ENCODE results near the gene CELF2.

CELF2 gene

GRCh38 chr10:11004144-11005077 is 13.3 kb upstream of the CELF2 start:
- no peak for DNase-seq

GRCh38 chr10:11005725-11006427 is 11.8 kb upstream of the CELF2 start:
- no peak for DNase-seq

DNA sequence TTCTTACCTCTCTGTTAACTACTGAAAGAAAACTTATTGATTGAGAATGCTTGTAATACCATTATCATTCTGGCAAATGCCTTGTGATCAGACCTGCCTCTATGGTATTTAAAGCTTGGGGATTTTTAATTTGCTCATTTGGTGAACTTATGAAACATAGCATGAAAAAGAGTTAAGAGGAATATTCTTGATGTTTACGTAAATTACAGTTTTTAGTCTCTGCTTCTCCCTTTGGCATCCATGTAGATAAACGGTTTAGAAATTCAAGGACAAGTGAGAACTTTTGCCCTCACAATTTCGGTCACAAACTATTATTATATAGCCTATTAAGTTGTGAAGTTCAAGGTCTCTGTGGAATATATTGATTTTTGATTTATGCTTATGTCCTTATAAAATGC is 11.2 kb upstream of the CELF2 start:
- DNase-seq, result no peak

GRCh38 chr10:11007476-11008020 is 10.1 kb upstream of the CELF2 start:
- DNase-seq, result no peak

- no peak for DNase-seq
Measured at GRCh38 chr10:11009471-11010308, 8.0 kb upstream of the CELF2 start.

- no peak for DNase-seq
Measured at GRCh38 chr10:11010582-11010981, 7.1 kb upstream of the CELF2 start.

GRCh38 chr10:11011436-11011835 is 6.2 kb upstream of the CELF2 start:
- DNase-seq, result no peak

DNA sequence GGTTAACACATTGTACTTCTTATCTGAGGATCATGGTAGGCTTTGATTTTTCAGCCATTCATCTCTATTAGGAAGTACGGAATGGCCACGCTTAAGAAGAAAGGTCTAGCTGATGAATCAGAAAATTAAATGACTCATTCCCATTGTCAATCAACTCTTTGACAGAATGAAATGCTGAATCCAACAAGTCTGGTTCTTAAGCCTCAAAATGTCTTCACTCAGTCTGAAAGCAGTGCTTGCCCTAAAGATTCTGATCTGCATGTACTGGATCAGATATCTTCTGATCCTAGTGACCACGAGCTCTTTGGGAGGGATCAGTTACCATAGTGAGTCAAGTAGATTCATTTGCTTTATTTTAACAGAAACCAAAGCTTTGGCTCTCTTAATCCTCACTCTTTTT is 5.7 kb upstream of the CELF2 start:
- no peak for DNase-seq

GRCh38 chr10:11012421-11013295 is 5.0 kb upstream of the CELF2 start:
- DNase-seq, result no peak

DNA sequence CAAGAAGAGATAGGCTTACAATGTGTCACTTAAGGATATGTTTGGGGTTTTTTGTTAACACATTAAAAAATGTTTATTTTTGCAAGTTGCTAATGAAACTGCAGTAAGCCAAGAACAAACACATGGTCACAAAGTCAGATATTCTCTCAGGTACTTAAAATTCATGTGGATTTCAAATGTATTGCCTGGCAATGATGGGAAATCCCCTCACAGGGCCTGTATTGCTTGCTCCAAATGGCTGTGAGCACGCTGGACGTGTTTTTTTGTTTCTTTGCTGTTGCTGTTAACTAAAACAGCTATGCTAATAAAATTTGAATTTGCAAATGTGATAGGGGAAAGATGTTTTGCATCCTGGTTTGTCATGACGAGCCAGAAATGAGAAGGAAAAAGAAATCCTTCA is 3.8 kb upstream of the CELF2 start:
- DNase-seq, result no peak

- DNase-seq, result no peak
Measured at GRCh38 chr10:11014671-11015445, 2.8 kb upstream of the CELF2 start.

GRCh38 chr10:11015446-11015934 is 2.2 kb upstream of the CELF2 start:
- no peak for DNase-seq

GRCh38 chr10:11017000-11017569 is 587 bp upstream of the CELF2 start:
- peak; percentile 2 for DNase-seq

- DNase-seq, result no peak
Measured at GRCh38 chr10:11018432-11018841, 765 bp downstream of the CELF2 start.

DNA sequence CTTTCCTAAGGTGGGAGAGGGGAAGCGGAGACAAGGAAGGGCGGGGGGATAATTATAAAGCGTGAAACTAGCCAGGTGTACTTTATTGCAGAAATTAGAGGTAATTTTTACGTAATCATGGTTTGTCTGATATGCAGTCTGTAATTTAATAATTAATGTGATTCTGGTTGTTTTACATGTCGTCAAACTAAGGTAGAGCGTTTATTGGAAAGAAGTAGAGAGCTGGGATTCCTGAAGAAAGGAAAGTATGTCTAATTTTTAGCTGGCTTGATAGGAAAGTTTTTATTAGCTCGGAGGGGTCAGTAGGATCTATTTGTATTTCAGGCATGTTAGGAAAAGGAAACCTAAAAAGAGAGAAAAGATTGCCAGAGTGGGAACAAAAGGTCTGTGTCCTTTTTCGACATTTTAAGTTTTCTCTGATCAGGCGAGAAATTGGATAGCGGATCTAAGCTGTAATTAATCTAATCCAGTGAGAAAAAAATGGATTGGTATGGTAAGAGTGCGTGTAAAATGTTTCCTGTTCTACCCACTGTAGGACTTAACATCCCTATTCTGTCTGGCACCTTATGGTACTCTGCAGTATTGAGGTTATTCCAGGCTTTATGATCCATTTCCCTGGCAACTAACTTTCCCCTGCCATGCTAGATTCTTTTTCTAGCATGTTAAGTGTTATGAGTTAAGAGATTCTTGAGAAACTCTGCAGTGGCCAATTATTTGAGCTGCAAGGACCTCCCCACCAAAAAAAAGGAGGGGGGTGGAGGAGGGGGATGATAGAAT is 1.4 kb downstream of the CELF2 start:
- no peak for DNase-seq

- no peak for DNase-seq
Measured at GRCh38 chr10:11019724-11020547, 2.3 kb downstream of the CELF2 start.

DNA sequence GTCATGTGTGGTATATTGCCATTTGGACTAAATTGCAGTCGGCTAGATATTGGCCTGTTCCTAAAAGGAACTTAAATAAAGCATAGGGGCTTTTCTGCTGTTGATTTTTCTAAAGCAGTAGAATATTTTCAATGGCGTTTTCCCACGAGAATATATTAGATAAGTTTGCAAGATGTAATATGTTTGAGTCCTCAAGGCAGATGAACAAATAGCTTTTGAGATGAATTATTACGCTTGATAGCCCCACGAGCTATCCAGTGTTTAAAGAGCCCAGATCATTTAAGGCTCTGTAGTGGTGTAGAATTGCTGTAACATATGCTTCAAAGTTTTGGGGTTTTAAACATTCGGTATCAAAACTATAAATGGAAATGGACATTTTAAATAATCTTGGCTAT is 2.9 kb downstream of the CELF2 start:
- DNase-seq, result no peak

DNA sequence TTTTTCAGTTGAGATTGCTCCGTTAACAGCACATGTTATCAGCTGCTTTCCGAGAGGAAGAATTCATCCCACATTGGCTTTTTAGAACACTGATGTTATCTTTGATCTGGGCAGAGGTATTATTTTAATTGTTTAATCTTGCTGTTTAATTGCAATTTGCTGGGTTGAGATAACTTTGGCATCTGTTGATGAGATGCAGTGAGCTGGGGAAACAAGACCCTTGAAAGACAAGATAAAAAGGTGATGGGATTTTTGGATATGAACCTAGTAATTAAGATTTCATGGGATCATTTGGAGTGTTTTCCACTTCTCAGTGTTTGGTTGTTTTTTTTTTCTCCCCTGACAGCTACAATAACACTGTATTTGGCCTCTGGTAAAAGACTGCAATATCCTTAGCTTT is 4.5 kb downstream of the CELF2 start:
- DNase-seq, result no peak
